Esophagus (tissue), 2 donors: ENCODE results near the gene ACOT11. TPM values are rescaled to one million over a fixed set of nuclear protein-coding genes. Genes with fewer than 3 reads are reported as not detected.

Experiments used
- H3K27ac ChIP-seq, 2 donors: one replicate each; pipeline ENCODE4 v1.5.1; 2013; ENCODE audit warnings: low read depth in 2 of 2, mild to moderate bottlenecking in 2 of 2, inconsistent platforms in 1 of 2, low read length in 1 of 2, moderate library complexity in 1 of 2
- H3K27me3 ChIP-seq, 2 donors: one replicate each; pipeline ENCODE4 v1.6.1; 2013; ENCODE audit warnings: low read length in 2 of 2, control low read depth in 1 of 2, mild to moderate bottlenecking in 1 of 2; ENCODE audit not compliant: insufficient read depth in 2 of 2, control insufficient read depth in 1 of 2
- H3K36me3 ChIP-seq, 2 donors: one replicate each; pipeline ENCODE4 v1.6.1; 2013; ENCODE audit warnings: low read length in 1 of 2; ENCODE audit not compliant: control insufficient read depth in 2 of 2, insufficient read depth in 2 of 2
- H3K4me1 ChIP-seq, 2 donors: one replicate each; pipeline ENCODE4 v1.6.1; 2013; ENCODE audit warnings: low read length in 1 of 2; ENCODE audit not compliant: control insufficient read depth in 2 of 2, insufficient read depth in 2 of 2
- H3K4me3 ChIP-seq, 2 donors: one replicate each; pipeline ENCODE4 v1.5.1; 2013; ENCODE audit warnings: low read length in 2 of 2, mild to moderate bottlenecking in 2 of 2, low read depth in 1 of 2, moderate library complexity in 1 of 2
- H3K9me3 ChIP-seq, 2 donors: one replicate each; pipeline ENCODE4 v1.6.1; 2013; ENCODE audit warnings: mild to moderate bottlenecking in 2 of 2, low read depth in 1 of 2, low read length in 1 of 2, moderate library complexity in 1 of 2; ENCODE audit not compliant: control insufficient read depth in 2 of 2, insufficient read depth in 1 of 2
- WGBS, 2 donors: extraction: QIAGEN DNeasy Blood & Tissue Kit; methylation state at CpG; one replicate each; pipeline ENCODE4 v1.1.7; 2013; 5-methylcytosine and 5-hydroxymethylcytosine counted together
- polyA plus RNA-seq, 2 donors: library from polyadenylated mRNA; stranded (reverse); fragments of 200-250 nt; gene quantifications; one replicate each; pipeline ENCODE4 v1.2.3, GENCODE V29; 2013
- donor health status: healthy with polysubstance abuse.
- donor health status: Bipolar disorder and iron deficiency.

ACOT11 gene
- polyA plus RNA-seq, 2 donors = 10.5 to 13.0 TPM

GRCh38 chr1:54594463-54594862, 46.4 kb downstream of the ACOT11 start:
- Histone ChIP-seq H3K36me3 (peaks cover 0 to 12% of the 10 kb centered on the region in 2 donors), H3K4me1 (no peaks in the 10 kb centered on the region), H3K27me3 (no peaks in the 10 kb centered on the region), H3K27ac (no peak overlapping the region), H3K9me3 (no peaks in the 10 kb centered on the region), H3K4me3 (no peak overlapping the region)
- WGBS, 2 donors = 92 to 95% methylated on average over 16 of the region's 16 CpGs

- Histone ChIP-seq H3K9me3 (no peaks in the 10 kb centered on the region), H3K4me1 (no peaks in the 10 kb centered on the region), H3K27ac (no peak overlapping the region), H3K36me3 (peaks cover 0 to 15% of the 10 kb centered on the region in 2 donors), H3K27me3 (no peaks in the 10 kb centered on the region), H3K4me3 (no peak overlapping the region)
- WGBS, 2 donors = 83% methylated on average over 3 of the region's 3 CpGs
Measured at GRCh38 chr1:54595956-54596498, 48.0 kb downstream of the ACOT11 start.

- no peak overlapping the region for H3K4me3 ChIP-seq
- H3K9me3 ChIP-seq = no peaks in the 10 kb centered on the region
- no peaks in the 10 kb centered on the region for H3K4me1 ChIP-seq
- H3K36me3 ChIP-seq = peaks cover 0 to 16% of the 10 kb centered on the region in 2 donors
- no peaks in the 10 kb centered on the region for H3K27me3 ChIP-seq
- 82 to 93% methylated on average over 3 of the region's 3 CpGs for WGBS, 2 donors
- H3K27ac ChIP-seq = no peak overlapping the region
Measured at GRCh38 chr1:54596756-54597155, 48.7 kb downstream of the ACOT11 start.

DNA sequence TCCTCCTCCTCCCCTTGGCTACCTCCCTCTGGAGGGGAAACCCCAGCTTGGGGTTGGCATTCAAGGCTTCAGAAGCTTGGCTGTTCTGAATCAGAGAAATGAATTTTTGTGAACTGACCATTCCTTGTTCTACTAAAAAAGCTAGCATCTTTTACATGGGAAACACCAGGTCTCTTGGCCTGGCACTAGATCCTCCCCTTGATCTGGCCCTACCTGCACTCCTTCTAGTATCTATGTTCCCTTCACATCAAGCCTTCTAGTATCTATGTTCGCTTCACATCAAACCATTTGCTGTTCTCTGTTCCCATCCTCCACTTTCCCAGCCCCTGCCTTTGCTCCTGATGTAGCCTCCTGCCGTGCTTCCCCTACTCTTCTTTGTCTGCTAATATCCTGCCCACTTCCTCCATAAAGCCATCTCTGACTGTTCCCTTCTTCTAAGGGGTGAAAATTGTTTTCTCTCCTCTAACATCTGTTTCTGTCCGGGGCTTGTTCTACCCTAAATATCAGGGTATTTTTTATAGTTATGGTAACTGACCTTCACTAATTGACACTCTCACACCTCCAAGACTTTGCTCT, 49.5 kb downstream of the ACOT11 start:
- Histone ChIP-seq H3K27ac (no peak overlapping the region), H3K9me3 (no peaks in the 10 kb centered on the region), H3K4me1 (no peaks in the 10 kb centered on the region), H3K36me3 (peaks cover 0 to 16% of the 10 kb centered on the region in 2 donors), H3K4me3 (no peak overlapping the region), H3K27me3 (no peaks in the 10 kb centered on the region)
- WGBS, 2 donors = 83 to 86% methylated on average over 3 of the region's 3 CpGs

DNA sequence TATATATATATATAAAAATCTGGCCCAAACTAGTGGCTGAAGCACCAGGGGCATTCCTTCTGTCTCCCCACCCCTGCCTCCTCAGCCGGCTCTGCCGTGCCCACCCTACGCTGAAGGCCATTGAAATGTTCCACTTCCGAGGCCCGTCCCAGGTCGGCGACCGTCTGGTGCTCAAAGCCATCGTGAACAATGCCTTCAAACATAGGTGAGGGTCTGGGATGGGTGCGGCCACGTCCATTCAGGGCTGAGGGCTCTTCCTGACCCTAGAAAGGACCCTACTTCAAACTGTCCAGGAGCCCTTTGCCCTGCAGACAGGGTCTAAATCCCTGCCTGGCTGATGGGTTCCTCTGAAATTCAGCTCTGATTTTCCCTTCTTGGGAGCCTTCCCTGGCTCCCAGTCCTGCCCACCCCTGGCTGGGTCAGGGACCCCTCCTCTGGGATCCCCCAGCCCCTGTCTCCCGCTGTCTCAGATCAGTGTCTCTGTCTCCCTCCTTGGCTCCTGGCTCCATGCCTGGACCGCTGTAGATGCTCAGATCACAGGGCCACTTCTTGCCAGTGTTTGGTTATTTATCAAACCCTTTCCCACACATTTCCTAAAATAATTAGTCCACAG, 51.3 kb downstream of the ACOT11 start:
- H3K4me1 ChIP-seq = peaks cover 0 to 4% of the 10 kb centered on the region in 2 donors
- no peak overlapping the region for H3K27ac ChIP-seq
- 90 to 93% methylated on average over 13 of the region's 13 CpGs for WGBS, 2 donors
- H3K36me3 ChIP-seq = peaks cover 0 to 15% of the 10 kb centered on the region in 2 donors
- no peaks in the 10 kb centered on the region for H3K27me3 ChIP-seq
- no peak overlapping the region for H3K4me3 ChIP-seq
- no peaks in the 10 kb centered on the region for H3K9me3 ChIP-seq

DNA sequence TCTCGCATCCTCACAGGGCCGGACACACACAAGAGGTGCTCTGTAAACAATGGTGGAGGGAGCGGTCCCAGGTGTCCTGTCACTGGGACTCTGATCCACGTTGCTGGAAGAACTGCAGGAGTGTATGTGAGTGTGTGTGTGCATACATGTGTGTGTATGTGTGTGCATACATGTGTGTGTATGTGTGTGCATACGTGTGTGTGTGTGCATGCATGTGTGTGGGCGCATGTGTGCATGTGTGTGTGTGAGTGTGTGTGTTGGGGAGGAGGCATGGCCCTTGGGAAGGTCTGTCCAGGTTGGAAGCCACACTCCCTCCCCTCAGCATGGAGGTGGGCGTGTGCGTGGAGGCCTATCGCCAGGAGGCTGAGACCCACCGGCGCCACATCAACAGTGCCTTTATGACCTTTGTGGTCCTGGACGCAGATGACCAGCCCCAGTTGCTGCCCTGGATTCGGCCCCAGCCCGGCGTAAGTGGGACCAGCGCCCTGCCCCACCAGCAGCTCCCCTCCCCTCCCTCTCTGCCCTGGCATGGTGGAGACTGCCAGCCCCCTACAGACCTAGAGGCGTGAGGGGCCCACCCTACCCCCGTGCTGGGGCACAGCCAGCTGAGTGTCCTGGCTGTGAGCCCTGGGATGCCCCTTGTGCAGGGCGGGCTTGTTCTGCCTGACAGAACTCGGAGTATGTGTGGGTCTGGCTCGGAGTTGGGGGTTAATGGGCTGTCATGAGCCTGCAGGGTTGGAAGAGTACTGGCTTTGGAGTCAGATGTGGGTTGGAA, 53.1 kb downstream of the ACOT11 start:
- Histone ChIP-seq H3K4me3 (no peak overlapping the region), H3K9me3 (no peaks in the 10 kb centered on the region), H3K36me3 (peaks cover 0 to 9% of the 10 kb centered on the region in 2 donors), H3K27ac (no peak overlapping the region), H3K4me1 (peaks cover 0 to 8% of the 10 kb centered on the region in 2 donors), H3K27me3 (no peaks in the 10 kb centered on the region)
- 86 to 87% methylated on average over 21 of the region's 21 CpGs for WGBS, 2 donors

GRCh38 chr1:54601730-54602129, 53.7 kb downstream of the ACOT11 start:
- Histone ChIP-seq H3K27me3 (no peaks in the 10 kb centered on the region), H3K27ac (no peak overlapping the region), H3K36me3 (peaks cover 0 to 11% of the 10 kb centered on the region in 2 donors), H3K4me1 (peaks cover 0 to 8% of the 10 kb centered on the region in 2 donors), H3K4me3 (no peak overlapping the region), H3K9me3 (no peaks in the 10 kb centered on the region)
- WGBS, 2 donors = 88 to 93% methylated on average over 10 of the region's 10 CpGs

DNA sequence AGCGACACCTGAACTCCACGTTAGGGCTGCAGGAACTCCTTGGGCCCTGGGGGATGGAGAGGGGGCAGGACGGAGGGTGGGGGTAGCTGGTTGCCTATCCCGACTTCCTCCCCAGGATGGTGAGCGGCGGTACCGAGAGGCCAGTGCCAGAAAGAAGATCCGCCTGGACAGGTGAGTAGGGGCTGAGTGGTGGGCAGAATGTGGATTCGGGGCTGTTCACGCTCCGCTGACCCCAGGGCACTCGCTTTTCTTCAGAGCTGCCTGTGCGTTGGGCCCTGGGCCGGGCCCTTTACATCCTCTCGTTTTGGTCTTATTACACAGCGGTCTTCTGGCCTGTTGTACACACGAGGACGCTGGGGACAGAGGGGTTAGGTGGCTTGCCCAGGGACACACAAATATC, 54.5 kb downstream of the ACOT11 start:
- Histone ChIP-seq H3K27ac (no peak overlapping the region), H3K36me3 (peaks cover 0 to 16% of the 10 kb centered on the region in 2 donors), H3K4me3 (no peak overlapping the region), H3K27me3 (no peaks in the 10 kb centered on the region), H3K9me3 (no peaks in the 10 kb centered on the region), H3K4me1 (peaks cover 0 to 8% of the 10 kb centered on the region in 2 donors)
- WGBS, 2 donors = 91 to 92% methylated on average over 18 of the region's 18 CpGs

GRCh38 chr1:54603241-54603640, 55.2 kb downstream of the ACOT11 start:
- WGBS, 2 donors = 88 to 95% methylated on average over 6 of the region's 6 CpGs
- H3K27ac ChIP-seq = no peak overlapping the region
- no peaks in the 10 kb centered on the region for H3K9me3 ChIP-seq
- H3K36me3 ChIP-seq = peaks cover 0 to 17% of the 10 kb centered on the region in 2 donors
- no peak overlapping the region for H3K4me3 ChIP-seq
- H3K4me1 ChIP-seq = peaks cover 0 to 8% of the 10 kb centered on the region in 2 donors
- no peaks in the 10 kb centered on the region for H3K27me3 ChIP-seq
